Testis (tissue), 2 donors: ENCODE results near the gene VWA1.
"Not testable (repeated sequence)": the region's sequence is repeated elsewhere in the genome, so short reads cannot be mapped to it uniquely, and the experiment has no call there.

Experiments used
- POLR2A ChIP-seq: fragments of 450-650 bp; IDR thresholded peaks from one replicate; pipeline ENCODE4 v1.6.1; 2017; ENCODE audit warnings: antibody characterized with exemption, mild to moderate bottlenecking, moderate library complexity
- TF ChIP-seq, protein P1 (sequence below), 3 experiments: fragments of 450-650 bp in 2 of 3; fragments of 200-600 bp in 1 of 3; sonication (generic) in 1 of 3; IDR thresholded peaks; one replicate each; pipeline ENCODE4 v1.5.1; 2016 to 2019; ENCODE audit warnings: antibody characterized with exemption in 3 of 3, mild to moderate bottlenecking in 2 of 3, moderate library complexity in 1 of 3

DNA sequence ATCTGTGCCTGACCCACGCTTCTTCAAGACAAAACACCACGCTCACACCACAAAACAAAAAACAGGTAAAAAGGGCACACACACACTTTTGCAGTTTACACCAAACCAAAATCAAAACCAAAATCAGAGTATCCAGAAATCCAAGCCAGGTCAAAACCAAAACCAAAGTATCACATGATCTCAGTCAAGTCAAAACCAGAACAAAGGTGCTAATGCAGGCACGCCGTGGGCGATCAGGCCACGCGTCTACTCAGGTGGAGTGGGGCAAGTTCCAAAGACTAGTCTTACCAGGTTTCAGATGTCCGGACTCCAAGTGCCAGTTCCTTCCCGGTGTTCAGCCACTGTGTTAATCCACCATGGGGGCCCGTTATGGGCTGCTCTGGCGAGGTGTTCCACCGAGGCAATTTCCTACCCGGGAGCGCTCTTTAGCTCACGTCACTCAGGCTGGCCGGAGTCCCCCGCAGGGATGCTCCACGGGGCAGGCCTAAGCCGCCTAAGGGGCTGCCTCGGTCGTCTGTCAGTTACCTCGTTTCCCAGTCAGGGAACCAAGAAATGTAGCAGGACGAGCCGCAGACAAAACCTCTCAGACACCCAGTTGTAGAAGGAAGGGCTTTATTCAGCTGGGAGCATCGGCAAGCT lies 17.5 kb upstream of the VWA1 start:
- TF ChIP-seq, protein P1, sequence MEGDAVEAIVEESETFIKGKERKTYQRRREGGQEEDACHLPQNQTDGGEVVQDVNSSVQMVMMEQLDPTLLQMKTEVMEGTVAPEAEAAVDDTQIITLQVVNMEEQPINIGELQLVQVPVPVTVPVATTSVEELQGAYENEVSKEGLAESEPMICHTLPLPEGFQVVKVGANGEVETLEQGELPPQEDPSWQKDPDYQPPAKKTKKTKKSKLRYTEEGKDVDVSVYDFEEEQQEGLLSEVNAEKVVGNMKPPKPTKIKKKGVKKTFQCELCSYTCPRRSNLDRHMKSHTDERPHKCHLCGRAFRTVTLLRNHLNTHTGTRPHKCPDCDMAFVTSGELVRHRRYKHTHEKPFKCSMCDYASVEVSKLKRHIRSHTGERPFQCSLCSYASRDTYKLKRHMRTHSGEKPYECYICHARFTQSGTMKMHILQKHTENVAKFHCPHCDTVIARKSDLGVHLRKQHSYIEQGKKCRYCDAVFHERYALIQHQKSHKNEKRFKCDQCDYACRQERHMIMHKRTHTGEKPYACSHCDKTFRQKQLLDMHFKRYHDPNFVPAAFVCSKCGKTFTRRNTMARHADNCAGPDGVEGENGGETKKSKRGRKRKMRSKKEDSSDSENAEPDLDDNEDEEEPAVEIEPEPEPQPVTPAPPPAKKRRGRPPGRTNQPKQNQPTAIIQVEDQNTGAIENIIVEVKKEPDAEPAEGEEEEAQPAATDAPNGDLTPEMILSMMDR (IDR thresholded peaks at IDR 0.05): not testable (repeated sequence)
- TF ChIP-seq POLR2A: not testable (repeated sequence)
